IMR-90 (cell line): Measurements from ENCODE around the gene DLAT.

Experiments used
- CEBPB ChIP-seq: IDR thresholded peaks from 2 replicates; pipeline ENCODE4 v1.6.1; 2012; ENCODE audit warnings: low read depth, low read length, improper control_type of control experiment
- CHD1 ChIP-seq: IDR thresholded peaks from 2 replicates; pipeline ENCODE4 v1.6.1; 2012; ENCODE audit warnings: low read depth, low read length, improper control_type of control experiment
- CTCF ChIP-seq: conservative IDR thresholded peaks from 2 replicates; pipeline ENCODE4 v1.5.1; 2012; ENCODE audit warnings: mild to moderate bottlenecking, low read depth, low read length, improper control_type of control experiment
- FOS ChIP-seq: fragments of 150-350 bp; IDR thresholded peaks from 2 replicates; pipeline ENCODE4 v1.6.1; 2016; ENCODE audit warnings: low read depth, low read length
- MAFK ChIP-seq: IDR thresholded peaks from 2 replicates; pipeline ENCODE4 v1.6.1; 2012; ENCODE audit warnings: low read depth, low read length, improper control_type of control experiment
- MAZ ChIP-seq: IDR thresholded peaks from 2 replicates; pipeline ENCODE4 v1.6.1; 2012; ENCODE audit warnings: low read depth, mild to moderate bottlenecking, low read length, improper control_type of control experiment, moderate library complexity, borderline replicate concordance
- NFE2L2 ChIP-seq: fragments of 150-350 bp; IDR thresholded peaks from 2 replicates; pipeline ENCODE4 v1.6.1; 2016; ENCODE audit warnings: low read depth, mild to moderate bottlenecking, low read length
- POLR2A ChIP-seq: IDR thresholded peaks from 2 replicates; pipeline ENCODE4 v1.6.1; 2012; ENCODE audit warnings: mild to moderate bottlenecking, low read depth, low read length
- RAD21 ChIP-seq: IDR thresholded peaks from 2 replicates; pipeline ENCODE4 v1.6.1; 2012; ENCODE audit warnings: low read length, improper control_type of control experiment
- RFX5 ChIP-seq: IDR thresholded peaks from 2 replicates; pipeline ENCODE4 v1.8.0; 2012; ENCODE audit warnings: low read depth, mild to moderate bottlenecking, low read length, moderate library complexity
- SMC3 ChIP-seq: fragments of 150-350 bp; IDR thresholded peaks from 2 replicates; pipeline ENCODE4 v1.6.1; 2016; ENCODE audit warnings: low read depth, mild to moderate bottlenecking, antibody characterized with exemption, low read length, moderate library complexity
- TF ChIP-seq, protein P1 (sequence below): fragments of 150-350 bp; IDR thresholded peaks from 2 replicates; pipeline ENCODE4 v1.6.1; 2017; ENCODE audit warnings: mild to moderate bottlenecking, antibody characterized with exemption, low read length, low read depth

- TF ChIP-seq CTCF (no peak), MAZ (no peak), RFX5 (no peak), POLR2A (no peak), NFE2L2 (no peak), RAD21 (no peak), CEBPB (no peak), SMC3 (no peak), MAFK (no peak), CHD1 (no peak), FOS (no peak)
- TF ChIP-seq, protein P1, sequence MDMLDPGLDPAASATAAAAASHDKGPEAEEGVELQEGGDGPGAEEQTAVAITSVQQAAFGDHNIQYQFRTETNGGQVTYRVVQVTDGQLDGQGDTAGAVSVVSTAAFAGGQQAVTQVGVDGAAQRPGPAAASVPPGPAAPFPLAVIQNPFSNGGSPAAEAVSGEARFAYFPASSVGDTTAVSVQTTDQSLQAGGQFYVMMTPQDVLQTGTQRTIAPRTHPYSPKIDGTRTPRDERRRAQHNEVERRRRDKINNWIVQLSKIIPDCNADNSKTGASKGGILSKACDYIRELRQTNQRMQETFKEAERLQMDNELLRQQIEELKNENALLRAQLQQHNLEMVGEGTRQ = no peak
Measured at GRCh38 chr11:111999111-111999510, 26.1 kb upstream of the DLAT start.
